Testis (tissue), 3 donors: ENCODE measurements around the gene AP5B1. TPM values are rescaled to one million over a fixed set of nuclear protein-coding genes. Genes with fewer than 3 reads are reported as not detected.
A peak's percentile ranks its signal among the peaks of the same experiment; 100 is the strongest.

Source experiments
- DNase-seq: peaks from one replicate; pipeline ENCODE4 v3.0.0-alpha.2; 2019
- H3K27ac ChIP-seq, 2 donors: fragments of 200-600 bp; sonication (generic); one replicate each; pipeline ENCODE4 v1.5.1; 2019
- H3K27me3 ChIP-seq: fragments of 200-600 bp; sonication (generic); one replicate; pipeline ENCODE4 v1.5.1; 2019
- H3K36me3 ChIP-seq: fragments of 200-600 bp; sonication (generic); one replicate; pipeline ENCODE4 v1.5.1; 2017; ENCODE audit warnings: low read depth; ENCODE audit errors: missing control alignments
- H3K4me1 ChIP-seq: fragments of 200-600 bp; sonication (generic); one replicate; pipeline ENCODE4 v1.5.1; 2019
- H3K4me3 ChIP-seq, 2 donors: fragments of 200-600 bp; sonication (generic); one replicate each; pipeline ENCODE4 v1.5.1; 2017 to 2019
- H3K9me3 ChIP-seq: fragments of 200-600 bp; sonication (generic); one replicate; pipeline ENCODE4 v1.5.1; 2017
- POLR2A ChIP-seq: fragments of 450-650 bp; IDR thresholded peaks from one replicate; pipeline ENCODE4 v1.6.1; 2017; ENCODE audit warnings: antibody characterized with exemption, mild to moderate bottlenecking, moderate library complexity
- WGBS, 2 donors: methylation state at CpG; one replicate each; pipeline ENCODE4 v1.1.5; 2018; 5-methylcytosine and 5-hydroxymethylcytosine counted together
- intact Hi-C: fragments of 100-400 bp; cut with DNase I; formaldehyde crosslinking; loops from one replicate; pipeline ENCODE4 v1.15.1; 2023; ENCODE audit warnings: low total_unique reads
- polyA plus RNA-seq: library from polyadenylated mRNA; stranded (reverse); fragments of 350-450 nt; fragmentation: Illumina TruSeq; extraction: RNeasy Lipid Tissue Mini Kit (QIAGEN cat#74804); gene quantifications from one replicate; pipeline ENCODE4 v1.2.3, GENCODE V29; 2014; ENCODE audit warnings: low read depth, low replicate concordance; ENCODE audit not compliant: insufficient read depth
- total RNA-seq, 2 donors: library from RNA; depleted of rRNA; stranded (reverse); fragments of >200 nt; gene quantifications; one replicate each; pipeline ENCODE4 v1.2.3, GENCODE V29; 2016
- TF ChIP-seq, protein P1 (sequence below), 3 experiments: fragments of 450-650 bp in 2 of 3; fragments of 200-600 bp in 1 of 3; sonication (generic) in 1 of 3; IDR thresholded peaks; one replicate each; pipeline ENCODE4 v1.5.1; 2016 to 2019; ENCODE audit warnings: antibody characterized with exemption in 3 of 3, mild to moderate bottlenecking in 2 of 3, moderate library complexity in 1 of 3

Gene AP5B1
- total and polyA plus RNA-seq, 3 donors from 2014 or later, result 4.5 to 14.8 (median 13.5) TPM

DNA sequence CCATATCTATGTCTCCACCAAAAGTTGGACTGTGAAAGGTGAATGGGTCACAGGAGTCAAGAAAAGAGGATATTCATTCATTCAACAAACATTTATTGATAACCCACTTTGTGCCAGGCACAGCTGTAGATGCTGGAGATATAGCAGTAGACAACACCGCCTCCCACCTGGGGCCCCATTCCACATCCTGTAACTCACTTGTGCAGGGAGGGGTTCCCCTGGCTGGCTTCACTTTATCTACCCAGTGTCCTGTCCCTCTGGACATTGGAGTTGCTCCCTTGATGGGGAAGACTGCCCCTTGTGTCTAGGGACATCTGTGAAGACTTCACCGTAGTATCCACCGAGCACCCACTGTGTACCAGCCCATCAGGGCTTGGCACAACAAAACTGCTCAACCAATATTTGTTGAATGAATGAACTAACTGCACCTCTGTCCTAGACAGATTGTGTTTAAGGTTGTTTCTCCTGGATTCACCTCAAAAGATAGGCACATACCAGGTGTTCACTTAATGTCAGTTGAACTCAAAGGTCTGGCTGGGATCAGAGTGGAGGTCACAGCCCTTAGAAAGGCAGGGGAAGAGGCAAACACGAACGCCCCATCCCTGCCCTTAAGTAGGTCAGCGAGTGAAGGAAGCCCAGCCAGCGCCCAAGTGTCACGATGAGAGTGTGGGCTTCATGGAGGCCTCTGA is 4.7 kb upstream of the AP5B1 start:
- 68 to 75% methylated on average over 3 to 8 of the region's 8 CpGs for WGBS, 2 donors
- TF ChIP-seq, protein P1, sequence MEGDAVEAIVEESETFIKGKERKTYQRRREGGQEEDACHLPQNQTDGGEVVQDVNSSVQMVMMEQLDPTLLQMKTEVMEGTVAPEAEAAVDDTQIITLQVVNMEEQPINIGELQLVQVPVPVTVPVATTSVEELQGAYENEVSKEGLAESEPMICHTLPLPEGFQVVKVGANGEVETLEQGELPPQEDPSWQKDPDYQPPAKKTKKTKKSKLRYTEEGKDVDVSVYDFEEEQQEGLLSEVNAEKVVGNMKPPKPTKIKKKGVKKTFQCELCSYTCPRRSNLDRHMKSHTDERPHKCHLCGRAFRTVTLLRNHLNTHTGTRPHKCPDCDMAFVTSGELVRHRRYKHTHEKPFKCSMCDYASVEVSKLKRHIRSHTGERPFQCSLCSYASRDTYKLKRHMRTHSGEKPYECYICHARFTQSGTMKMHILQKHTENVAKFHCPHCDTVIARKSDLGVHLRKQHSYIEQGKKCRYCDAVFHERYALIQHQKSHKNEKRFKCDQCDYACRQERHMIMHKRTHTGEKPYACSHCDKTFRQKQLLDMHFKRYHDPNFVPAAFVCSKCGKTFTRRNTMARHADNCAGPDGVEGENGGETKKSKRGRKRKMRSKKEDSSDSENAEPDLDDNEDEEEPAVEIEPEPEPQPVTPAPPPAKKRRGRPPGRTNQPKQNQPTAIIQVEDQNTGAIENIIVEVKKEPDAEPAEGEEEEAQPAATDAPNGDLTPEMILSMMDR (IDR thresholded peaks at IDR 0.05), result no peak
- TF ChIP-seq POLR2A, result no peak
- no peak overlapping the region for H3K4me3 ChIP-seq
- H3K9me3 ChIP-seq, result no peaks in the 10 kb centered on the region
- peaks cover 4% of the 10 kb centered on the region for H3K4me1 ChIP-seq
- H3K36me3 ChIP-seq, result no peaks in the 10 kb centered on the region
- H3K27ac ChIP-seq, result no peak overlapping the region
- intact Hi-C loops, result no loop called here
- no peaks in the 10 kb centered on the region for H3K27me3 ChIP-seq
- DNase-seq, result no peak

DNA sequence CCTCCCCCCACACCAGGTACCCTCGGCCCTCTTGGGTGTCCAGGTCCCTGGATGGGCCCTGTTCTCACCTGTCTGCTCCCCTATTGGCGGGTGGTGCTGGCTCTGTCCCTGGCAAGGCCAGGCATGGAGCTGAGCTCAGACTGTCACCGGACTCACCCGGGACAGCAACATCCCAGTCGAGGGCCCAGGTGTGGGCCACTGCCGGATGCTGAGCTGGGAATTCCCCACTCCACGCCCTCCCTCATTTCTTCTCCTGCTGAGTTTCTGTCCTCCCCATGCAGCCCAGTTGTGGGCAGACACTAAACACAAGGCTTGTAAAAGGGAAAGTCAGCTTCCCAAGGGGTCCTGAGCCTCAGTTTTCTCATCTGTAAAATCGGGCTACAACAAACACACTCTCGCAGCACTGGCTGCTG is 2.0 kb upstream of the AP5B1 start:
- TF ChIP-seq, protein P1 (IDR thresholded peaks at IDR 0.05), result no peak
- Histone ChIP-seq H3K9me3 (no peaks in the 10 kb centered on the region), H3K27me3 (no peaks in the 10 kb centered on the region), H3K4me3 (no peak overlapping the region), H3K27ac (no peak overlapping the region), H3K4me1 (peaks cover 4% of the 10 kb centered on the region), H3K36me3 (no peaks in the 10 kb centered on the region)
- intact Hi-C loops, result no loop called here
- DNase-seq, result no peak
- WGBS, 2 donors, result 86 to 93% methylated on average over 8 to 9 of the region's 9 CpGs

DNA sequence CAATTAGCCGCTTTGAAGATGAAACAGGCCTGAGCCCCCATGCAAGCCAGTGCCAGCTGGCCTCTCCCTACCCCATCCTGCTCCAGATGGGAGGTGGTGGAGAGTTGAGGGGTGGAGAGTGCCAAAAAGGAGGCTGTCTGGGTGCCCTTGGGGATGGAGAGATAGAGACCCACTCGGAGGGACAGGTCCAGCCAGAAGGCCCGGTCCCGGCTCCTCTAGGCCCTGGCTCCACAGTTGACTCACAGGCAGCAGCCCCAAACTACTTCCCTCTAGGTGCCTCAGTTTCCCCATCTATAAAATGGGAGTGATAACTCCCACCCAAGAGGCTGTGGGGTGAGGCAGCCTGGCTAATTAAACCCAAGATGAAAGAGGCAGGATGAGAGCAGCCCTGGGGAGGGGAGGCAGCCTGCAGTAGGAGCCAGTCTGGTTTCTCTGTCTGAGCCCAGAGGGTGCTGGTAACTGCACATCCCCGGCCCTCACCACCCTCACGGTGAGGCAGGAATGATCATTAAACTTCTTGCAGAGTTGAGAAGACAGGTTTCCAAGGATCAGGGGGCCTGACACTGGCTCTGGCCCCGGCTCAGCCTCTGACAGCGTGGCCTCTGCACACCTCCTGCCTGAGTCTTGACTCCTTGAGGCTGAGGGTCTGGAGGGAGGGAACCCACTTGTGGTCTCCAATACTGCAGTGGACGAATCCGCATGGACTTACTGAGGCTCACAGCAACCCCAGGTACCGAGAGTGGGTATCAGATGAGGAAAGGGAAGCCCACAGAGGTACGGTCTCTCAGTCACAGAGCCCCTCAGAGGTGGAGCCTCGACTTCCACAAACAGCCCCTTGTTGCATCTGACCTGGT is 1.4 kb upstream of the AP5B1 start:
- H3K9me3 ChIP-seq, result no peaks in the 10 kb centered on the region
- peaks cover 4% of the 10 kb centered on the region for H3K4me1 ChIP-seq
- intact Hi-C loops, result no loop called here
- no peaks in the 10 kb centered on the region for H3K36me3 ChIP-seq
- TF ChIP-seq POLR2A, result no peak
- TF ChIP-seq, protein P1 (IDR thresholded peaks at IDR 0.05), result no peak
- no peaks in the 10 kb centered on the region for H3K27me3 ChIP-seq
- H3K4me3 ChIP-seq, result peak overlapping the region in 1 of 2 donors; percentile 85
- H3K27ac ChIP-seq, result no peak overlapping the region
- no peak for DNase-seq
- WGBS, 2 donors, result 69 to 85% methylated on average over 12 to 13 of the region's 13 CpGs

DNA sequence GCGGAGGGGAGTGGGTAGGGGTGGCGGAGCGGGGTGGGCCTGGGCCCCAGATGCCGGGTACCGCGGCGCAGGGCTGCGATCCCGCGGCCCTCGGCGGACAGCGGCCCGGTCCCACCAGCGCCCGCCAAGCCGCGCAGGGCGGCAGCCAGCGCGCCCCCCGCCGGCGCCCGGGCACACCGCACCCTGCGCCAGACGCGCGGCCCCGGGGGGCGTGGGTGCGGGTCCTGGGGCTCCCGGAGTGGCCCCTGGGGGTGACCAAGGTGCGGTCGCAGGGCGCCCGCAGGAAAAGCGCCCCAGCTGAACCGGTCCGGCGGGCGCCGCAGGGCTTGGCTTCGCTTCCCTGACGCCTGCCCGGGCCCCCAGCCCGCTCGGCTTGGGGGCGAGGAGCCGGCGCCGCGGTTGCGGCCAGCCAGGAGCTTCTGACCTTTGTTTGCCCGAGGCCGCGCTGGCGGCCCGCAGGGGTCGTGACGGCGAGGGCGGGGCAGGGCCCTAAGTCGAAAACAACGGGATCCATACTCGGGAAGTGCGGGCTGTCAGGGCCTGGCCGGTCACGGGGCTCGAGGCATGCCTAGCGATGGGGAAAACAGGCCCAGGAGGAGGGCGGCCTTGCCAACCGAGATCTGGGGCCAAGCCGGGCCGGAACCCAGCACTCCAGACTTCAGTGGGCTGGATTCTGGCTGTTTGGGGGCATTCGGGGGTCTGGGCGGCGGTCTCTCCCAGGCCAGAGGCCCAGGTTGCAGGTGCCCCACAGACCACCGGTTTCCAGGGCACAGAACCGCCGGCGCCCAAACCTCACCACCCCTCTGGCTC is 581 bp upstream of the AP5B1 start:
- WGBS, 2 donors, result 21 to 22% methylated on average over 11 to 35 of the region's 83 CpGs
- intact Hi-C loops, result no loop called here
- no peak for DNase-seq
- peak overlapping the region in 1 of 2 donors; percentile 41 for H3K27ac ChIP-seq
- TF ChIP-seq, protein P1 (IDR thresholded peaks at IDR 0.05), result peak in 1 of 3 experiments; percentile 53
- no peak for TF ChIP-seq POLR2A
- no peaks in the 10 kb centered on the region for H3K9me3 ChIP-seq
- no peaks in the 10 kb centered on the region for H3K36me3 ChIP-seq
- H3K4me3 ChIP-seq, result peak overlapping the region; percentile 76 to 85
- peaks cover 4% of the 10 kb centered on the region for H3K4me1 ChIP-seq
- H3K27me3 ChIP-seq, result no peaks in the 10 kb centered on the region
